WTC11 (cell line): Measurements from ENCODE around the gene FABP2. TPM values are rescaled to one million over a fixed set of nuclear protein-coding genes. Genes with fewer than 3 reads are reported as not detected.

Experiments
- ATAC-seq: fragments of 200-7000 bp; cut with Tn5 transposase; 2 replicates; pipeline ENCODE4 v1.10.0; 2021; ENCODE audit warnings: mild to moderate bottlenecking, moderate library complexity
- CTCF ChIA-PET: fragments of 300-600 bp; sonication (Branson Sonifier 250); formaldehyde crosslinking; loops from one replicate; lab custom pipeline; 2021; ENCODE audit warnings: antibody characterized with exemption; lab: Charles Lee
- POLR2A ChIA-PET: fragments of 350-600 bp; sonication (Branson Sonifier 250); formaldehyde crosslinking; loops from one replicate; lab custom pipeline; 2021; ENCODE audit warnings: antibody characterized with exemption; lab: Charles Lee
- DNase-seq: peaks from one replicate; pipeline ENCODE4 v3.0.0; 2021; ENCODE audit warnings: low spot score
- H3K27ac Mint-ChIP-seq: 2 replicates; pipeline ENCODE4 v1.8.0; 2021; ENCODE audit warnings: mixed read lengths
- H3K27me3 Mint-ChIP-seq: 2 replicates; pipeline ENCODE4 v1.8.0; 2021; ENCODE audit warnings: low read depth, mild to moderate bottlenecking, moderate library complexity, mixed read lengths
- H3K36me3 Mint-ChIP-seq: 2 replicates; pipeline ENCODE4 v1.8.0; 2021; ENCODE audit warnings: mixed read lengths
- H3K4me1 Mint-ChIP-seq: 2 replicates; pipeline ENCODE4 v1.8.0; 2022; ENCODE audit warnings: mixed read lengths
- H3K4me3 Mint-ChIP-seq: 2 replicates; pipeline ENCODE4 v1.8.0; 2021; ENCODE audit warnings: mild to moderate bottlenecking, moderate library complexity, mixed read lengths
- H3K9me3 Mint-ChIP-seq: 2 replicates; pipeline ENCODE4 v1.8.0; 2021; ENCODE audit warnings: mixed read lengths
- CDX4 ChIP-seq: fragments of 250-450 bp; sonication (Bioruptor Pico); IDR thresholded peaks from 2 replicates; pipeline ENCODE4 v1.9.0; 2021; ENCODE audit warnings: moderate library complexity, mild to moderate bottlenecking, inconsistent platforms, borderline replicate concordance
- CREM ChIP-seq: sonication (generic); formaldehyde crosslinking; IDR thresholded peaks from 2 replicates; pipeline ENCODE4 v1.8.1; 2022; ENCODE audit warnings: mild to moderate bottlenecking, missing genetic modification reagents, moderate library complexity
- E2F1 ChIP-seq: sonication (generic); formaldehyde crosslinking; IDR thresholded peaks from 2 replicates; pipeline ENCODE4 v1.8.0; 2022; ENCODE audit warnings: mild to moderate bottlenecking, missing genetic modification reagents
- ELF4 ChIP-seq: sonication (generic); formaldehyde crosslinking; IDR thresholded peaks from 2 replicates; pipeline ENCODE4 v1.8.1; 2022; ENCODE audit warnings: low read depth, mild to moderate bottlenecking, moderate library complexity, missing genetic modification reagents
- ERG ChIP-seq: fragments of 250-450 bp; sonication (Bioruptor Pico); IDR thresholded peaks from 2 replicates; pipeline ENCODE4 v1.8.0; 2021; ENCODE audit warnings: mild to moderate bottlenecking
- ESRRA ChIP-seq: sonication (generic); formaldehyde crosslinking; IDR thresholded peaks from 2 replicates; pipeline ENCODE4 v1.8.1; 2022; ENCODE audit warnings: mild to moderate bottlenecking, missing genetic modification reagents, borderline replicate concordance
- FOXP4 ChIP-seq: sonication (generic); formaldehyde crosslinking; IDR thresholded peaks from 2 replicates; pipeline ENCODE4 v1.8.0; 2022; ENCODE audit warnings: mild to moderate bottlenecking, missing genetic modification reagents
- HMGA2 ChIP-seq: fragments of 250-450 bp; sonication (Bioruptor Pico); IDR thresholded peaks from 2 replicates; pipeline ENCODE4 v1.4.0; 2021; ENCODE audit warnings: mild to moderate bottlenecking, moderate library complexity
- MAX ChIP-seq: sonication (generic); formaldehyde crosslinking; IDR thresholded peaks from 2 replicates; pipeline ENCODE4 v1.8.0; 2022; ENCODE audit warnings: mild to moderate bottlenecking, missing genetic modification reagents
- MXD4 ChIP-seq: fragments of 250-450 bp; sonication (Bioruptor Pico); IDR thresholded peaks from 2 replicates; pipeline ENCODE4 v1.8.0; 2021; ENCODE audit warnings: mild to moderate bottlenecking, moderate library complexity, borderline replicate concordance
- NFYB ChIP-seq: sonication (generic); formaldehyde crosslinking; conservative IDR thresholded peaks from 2 replicates; pipeline ENCODE4 v1.8.0; 2022; ENCODE audit warnings: low read depth, missing genetic modification reagents
- PRDM15 ChIP-seq: sonication (generic); formaldehyde crosslinking; IDR thresholded peaks from 2 replicates; pipeline ENCODE4 v1.8.0; 2022; ENCODE audit warnings: missing genetic modification reagents
- PRRX2 ChIP-seq: fragments of 250-450 bp; sonication (Bioruptor Pico); IDR thresholded peaks from 2 replicates; pipeline ENCODE4 v1.8.0; 2021; ENCODE audit warnings: mild to moderate bottlenecking
- SMAD3 ChIP-seq: sonication (generic); formaldehyde crosslinking; IDR thresholded peaks from 2 replicates; pipeline ENCODE4 v1.8.0; 2022; ENCODE audit warnings: missing genetic modification reagents, mild to moderate bottlenecking, borderline replicate concordance
- SP1 ChIP-seq: sonication (generic); formaldehyde crosslinking; conservative IDR thresholded peaks from 2 replicates; pipeline ENCODE4 v1.8.1; 2022; ENCODE audit warnings: missing genetic modification reagents
- TCF7 ChIP-seq: sonication (generic); formaldehyde crosslinking; IDR thresholded peaks from 2 replicates; pipeline ENCODE4 v1.8.0; 2022; ENCODE audit warnings: mild to moderate bottlenecking, low read depth, missing genetic modification reagents, moderate library complexity
- ZBTB21 ChIP-seq: sonication (generic); formaldehyde crosslinking; IDR thresholded peaks from 2 replicates; pipeline ENCODE4 v1.8.1; 2023; ENCODE audit warnings: mild to moderate bottlenecking, missing genetic modification reagents, borderline replicate concordance
- ZNF219 ChIP-seq: sonication (generic); formaldehyde crosslinking; IDR thresholded peaks from 2 replicates; pipeline ENCODE4 v1.8.0; 2023; ENCODE audit warnings: missing genetic modification reagents, mild to moderate bottlenecking, borderline replicate concordance
- ZNF396 ChIP-seq: fragments of 250-450 bp; sonication (Bioruptor Pico); IDR thresholded peaks from 2 replicates; pipeline ENCODE4 v1.8.0; 2021; ENCODE audit warnings: mild to moderate bottlenecking, moderate library complexity, borderline replicate concordance
- total RNA-seq: library from RNA; stranded (reverse); gene quantifications from 3 replicates; pipeline ENCODE4 v1.2.3, GENCODE V29; 2021

The FABP2 gene
- total RNA-seq, 1 experiment from 2014 or later: not detected

- DNase-seq (no peak), ATAC-seq (no peak)
- Mint-ChIP-seq H3K27ac (no peak overlapping the region), H3K4me1 (no peaks in the 10 kb centered on the region)
- TF ChIP-seq PRRX2 (CRISPR knock-in tag): no peak
- TF ChIP-seq ELF4: no peak
- no peak for TF ChIP-seq ERG
- no peak for TF ChIP-seq NFYB
- no peak for TF ChIP-seq E2F1 (CRISPR knock-in tag)
- no peak for TF ChIP-seq SP1 (CRISPR knock-in tag)
- no peak for TF ChIP-seq ZBTB21
- TF ChIP-seq MXD4 (CRISPR knock-in tag): no peak
- TF ChIP-seq ZNF219 (CRISPR knock-in tag): no peak
- no peak for TF ChIP-seq HMGA2
- TF ChIP-seq ZNF396 (CRISPR knock-in tag): no peak
- TF ChIP-seq PRDM15 (CRISPR knock-in tag): no peak
- TF ChIP-seq TCF7 (CRISPR knock-in tag): no peak
- TF ChIP-seq, all 79 proteins: peak for 0
- ChIA-PET CTCF (no interaction called here), POLR2A (no interaction called here)
- H3K9me3 Mint-ChIP-seq: no peaks in the 10 kb centered on the region
- peaks cover 2% of the 10 kb centered on the region; the same call in 1 of the 2 replicates for H3K27me3 Mint-ChIP-seq
- H3K4me3 Mint-ChIP-seq: no peak overlapping the region
- no peaks in the 10 kb centered on the region for H3K36me3 Mint-ChIP-seq
Observed at GRCh38 chr4:119329835-119330620, 8.1 kb upstream of the FABP2 start.

GRCh38 chr4:119328695-119329094, 6.8 kb upstream of the FABP2 start:
- TF ChIP-seq MAX (CRISPR knock-in tag) (no peak), FOXP4 (no peak), CREM (CRISPR knock-in tag) (no peak), SMAD3 (CRISPR knock-in tag) (no peak), ESRRA (CRISPR knock-in tag) (no peak), CDX4 (CRISPR knock-in tag) (no peak), HMGA2 (no peak)
- H3K36me3 Mint-ChIP-seq: no peaks in the 10 kb centered on the region
- no peak overlapping the region for H3K4me3 Mint-ChIP-seq
- H3K27me3 Mint-ChIP-seq: peaks cover 2% of the 10 kb centered on the region; the same call in 1 of the 2 replicates
- ATAC-seq (no peak), DNase-seq (no peak)
- H3K27ac Mint-ChIP-seq: no peak overlapping the region
- CTCF ChIA-PET: no interaction called here
- no peaks in the 10 kb centered on the region for H3K4me1 Mint-ChIP-seq
- POLR2A ChIA-PET: no interaction called here
- no peaks in the 10 kb centered on the region for H3K9me3 Mint-ChIP-seq
